T1000 (cell line): Measurements from ENCODE around the gene MOV10.

Experiments used
- DNase-seq: peaks from one replicate; lab custom pipeline; 2025; ENCODE audit warnings: mixed read lengths; lab: John Stamatoyannopoulos, UW

MOV10 gene

GRCh38 chr1:112743174-112744008 lies 68.9 kb downstream of the MOV10 start:
- no peak for DNase-seq

GRCh38 chr1:112744009-112744578 lies 69.6 kb downstream of the MOV10 start:
- no peak for DNase-seq

- DNase-seq = no peak
Measured at GRCh38 chr1:112748396-112748795, 73.9 kb downstream of the MOV10 start.
